GM18526 (cell line): ENCODE results near the gene MAN1A2.

Source experiments
- POLR2A ChIP-seq: IDR thresholded peaks from 3 replicates; pipeline ENCODE4 v1.6.1; 2011; ENCODE audit not compliant: insufficient read length; ENCODE audit errors: extremely low read depth

The MAN1A2 gene

DNA sequence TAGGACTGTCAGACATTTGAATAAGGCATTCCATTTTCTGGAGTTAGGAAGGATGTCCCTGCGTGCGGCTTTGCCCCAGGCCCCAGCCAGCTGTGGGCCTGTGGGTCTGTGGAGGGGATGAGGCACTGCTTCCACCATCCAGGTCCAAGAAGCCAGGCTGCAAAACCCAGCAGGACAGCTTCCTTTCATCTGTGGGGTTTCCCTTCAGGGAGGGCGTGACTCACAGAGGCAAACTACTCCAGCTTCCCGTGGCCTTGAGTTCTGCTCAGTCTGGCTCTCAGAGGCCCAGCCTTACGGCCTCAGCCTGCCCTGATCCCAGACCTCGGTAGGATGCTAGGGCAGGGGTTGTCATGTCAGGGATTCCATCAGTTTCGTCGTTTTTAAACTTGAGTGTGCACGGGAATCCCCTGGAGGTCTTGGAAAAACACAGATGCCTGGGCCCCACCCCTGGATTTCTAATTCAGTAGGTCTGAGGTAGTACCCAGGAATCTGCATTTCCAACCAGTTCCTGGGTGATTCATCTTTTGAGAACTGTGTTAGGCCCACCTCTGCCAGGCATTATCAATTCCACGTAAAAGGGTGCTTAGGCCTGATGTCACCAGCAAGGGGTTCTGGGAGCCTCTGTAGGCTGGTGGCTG is 206.3 kb downstream of the MAN1A2 start:
- no peak for TF ChIP-seq POLR2A

DNA sequence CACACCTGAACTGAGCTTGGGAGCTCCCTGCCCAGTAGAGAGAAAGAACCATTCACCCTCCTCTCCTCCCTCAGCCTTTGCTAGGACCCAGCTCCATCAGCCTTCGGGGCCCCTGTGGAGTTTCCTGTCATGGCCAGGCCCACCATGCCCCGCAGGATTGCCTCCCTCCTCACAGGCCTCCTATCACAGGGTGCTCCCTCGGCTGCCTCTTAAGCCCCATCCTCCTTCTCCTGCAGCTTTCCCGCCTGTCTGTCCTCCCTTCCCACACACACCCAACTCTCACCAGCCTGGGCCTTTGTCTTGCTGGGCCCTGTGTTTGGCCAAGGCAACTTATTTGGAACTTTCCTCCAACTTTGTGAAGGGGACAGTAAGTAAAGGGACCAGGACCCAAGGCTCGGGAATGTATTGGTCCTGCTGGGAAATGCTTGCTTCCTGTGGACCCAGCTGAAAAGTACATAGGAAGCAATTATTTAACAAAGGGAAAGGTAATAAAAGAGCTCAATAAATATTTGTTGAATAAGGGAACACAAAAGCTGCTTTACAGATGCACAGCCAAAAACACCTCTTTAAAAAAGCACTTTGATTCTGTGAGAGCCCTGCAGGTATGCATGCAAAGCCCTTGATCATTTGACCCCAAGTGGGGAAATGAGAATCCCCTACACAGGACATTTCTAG is 207.0 kb downstream of the MAN1A2 start:
- no peak for TF ChIP-seq POLR2A

DNA sequence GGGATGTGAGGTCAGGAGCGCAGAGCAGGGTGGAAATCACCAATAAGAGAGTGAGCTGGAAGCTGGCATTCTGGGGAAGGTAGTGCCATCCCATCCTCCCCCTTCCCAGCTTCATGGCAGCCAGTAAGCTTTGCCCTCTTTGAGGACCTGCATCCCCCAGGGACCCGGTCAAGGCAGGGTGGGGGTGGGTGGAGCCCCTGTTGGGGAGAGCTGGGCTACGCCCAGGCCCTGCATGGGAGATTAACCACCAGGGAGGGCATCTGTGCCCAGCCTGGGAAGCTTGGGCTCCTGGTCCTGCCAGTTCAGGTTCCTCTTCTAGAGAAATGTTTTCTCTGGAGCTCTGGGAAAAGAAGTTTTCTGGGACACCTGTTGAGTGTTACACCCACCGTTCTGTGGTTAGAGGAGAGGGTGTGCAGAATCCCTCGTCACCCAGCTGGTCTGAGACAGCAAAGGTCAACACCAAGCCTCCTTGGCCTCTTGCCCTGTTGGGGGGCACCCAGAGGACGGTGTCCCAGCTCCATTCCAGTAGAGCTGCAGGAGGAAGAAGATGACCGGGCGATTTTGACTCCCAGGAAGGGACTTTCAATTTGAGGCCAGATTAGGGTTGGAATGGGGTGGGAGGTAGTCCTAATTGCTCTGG is 208.5 kb downstream of the MAN1A2 start:
- TF ChIP-seq POLR2A = no peak

GRCh38 chr1:117576236-117576635 is 209.0 kb downstream of the MAN1A2 start:
- TF ChIP-seq POLR2A = no peak

GRCh38 chr1:117577191-117577885 is 210.1 kb downstream of the MAN1A2 start:
- no peak for TF ChIP-seq POLR2A

- TF ChIP-seq POLR2A = no peak
Measured at GRCh38 chr1:117578466-117578865, 211.2 kb downstream of the MAN1A2 start.
